NCI-H2227 treated with DMSO at 0.1 percent for 48 hours (cell line): Measurements from ENCODE around the gene MGAT5B.
"Not testable (repeated sequence)": the region's sequence is repeated elsewhere in the genome, so short reads cannot be mapped to it uniquely, and the experiment has no call there.

Source experiments
- DNase-seq: peaks from one replicate; lab custom pipeline; 2025; lab: John Stamatoyannopoulos, UW

MGAT5B gene

DNA sequence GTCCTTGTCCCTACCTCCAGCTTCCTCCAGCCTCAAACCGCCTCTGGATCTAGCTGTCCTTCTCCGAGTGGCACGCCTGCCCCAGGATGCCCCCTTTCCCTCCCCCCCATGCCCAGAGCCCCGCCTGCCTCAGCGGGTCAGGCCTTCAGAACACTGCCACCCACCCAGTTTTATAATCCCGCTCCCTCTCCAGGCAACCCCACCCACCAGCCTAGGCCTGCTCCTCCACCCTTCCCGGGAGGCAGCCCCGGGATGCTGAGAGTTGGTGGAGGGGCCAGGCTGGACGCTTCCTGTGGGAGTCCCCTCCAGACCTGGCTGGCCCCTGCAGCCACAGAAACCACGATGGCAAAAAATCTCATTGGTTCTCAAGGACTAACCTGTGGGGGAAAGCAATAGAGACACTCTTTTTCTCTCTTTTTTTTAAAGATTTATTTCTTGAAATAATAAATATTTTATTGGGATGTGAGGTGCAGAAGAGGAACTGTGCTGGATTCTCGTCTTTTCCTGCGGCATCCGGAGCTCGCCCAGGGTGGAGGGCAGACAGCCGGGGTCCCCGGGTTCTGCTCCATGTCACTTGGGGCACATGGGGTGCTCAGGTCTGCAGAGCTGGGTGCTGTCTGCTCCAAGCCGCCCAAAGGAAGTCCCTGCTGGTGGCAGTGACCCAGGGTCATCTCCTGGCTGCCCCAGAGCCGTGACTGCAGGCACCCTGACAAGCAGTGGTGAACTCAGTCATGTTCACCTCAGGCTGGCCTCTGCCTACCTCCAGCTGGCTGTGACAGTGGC, 81.9 kb downstream of the MGAT5B start:
- no peak for DNase-seq

DNA sequence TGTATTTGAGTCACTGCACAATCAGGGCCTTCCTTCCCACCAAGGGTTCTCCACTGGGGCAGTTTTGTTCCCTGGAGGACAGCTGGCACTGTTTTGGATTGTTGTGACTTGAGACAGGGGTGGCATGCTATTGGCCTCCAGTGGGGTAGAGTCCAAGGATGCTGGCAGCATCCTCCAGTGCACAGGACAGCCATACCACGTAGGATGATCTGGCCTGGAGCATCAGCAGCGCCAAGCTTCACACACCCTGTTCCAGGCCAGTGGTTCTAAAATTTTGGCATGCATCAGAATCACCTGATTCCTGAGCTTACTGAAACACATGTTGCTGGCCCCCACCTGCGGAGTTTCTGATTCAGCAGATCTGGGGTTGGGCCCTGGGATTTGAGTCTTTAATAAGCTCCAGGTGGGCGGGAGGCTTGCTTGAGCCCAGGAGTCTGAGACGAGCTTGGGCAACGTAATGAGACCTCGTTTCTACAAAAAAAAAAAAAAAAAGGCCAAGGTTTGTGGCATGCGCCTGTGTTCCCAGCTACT, 83.2 kb downstream of the MGAT5B start:
- DNase-seq = no peak

DNA sequence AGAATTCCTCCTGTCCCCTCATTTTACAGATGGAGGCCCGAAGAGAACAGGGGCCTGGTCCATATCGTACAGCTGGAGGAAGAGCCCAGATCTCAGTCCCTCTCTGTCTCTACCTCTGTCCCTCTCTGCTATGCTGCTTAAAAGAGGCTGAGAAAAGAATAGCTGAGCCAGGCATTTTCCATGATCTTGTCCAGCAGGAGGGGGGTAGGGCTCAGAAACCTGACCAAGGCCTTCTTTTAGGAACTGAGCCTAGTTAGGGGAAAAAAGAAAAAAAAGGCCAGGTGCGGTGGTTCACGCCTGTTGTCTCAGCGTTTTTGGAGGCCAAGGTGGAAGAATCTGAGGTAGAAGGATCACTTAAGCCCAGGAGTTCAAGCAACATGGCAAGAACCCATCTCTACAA, 84.2 kb downstream of the MGAT5B start:
- DNase-seq = no peak

DNA sequence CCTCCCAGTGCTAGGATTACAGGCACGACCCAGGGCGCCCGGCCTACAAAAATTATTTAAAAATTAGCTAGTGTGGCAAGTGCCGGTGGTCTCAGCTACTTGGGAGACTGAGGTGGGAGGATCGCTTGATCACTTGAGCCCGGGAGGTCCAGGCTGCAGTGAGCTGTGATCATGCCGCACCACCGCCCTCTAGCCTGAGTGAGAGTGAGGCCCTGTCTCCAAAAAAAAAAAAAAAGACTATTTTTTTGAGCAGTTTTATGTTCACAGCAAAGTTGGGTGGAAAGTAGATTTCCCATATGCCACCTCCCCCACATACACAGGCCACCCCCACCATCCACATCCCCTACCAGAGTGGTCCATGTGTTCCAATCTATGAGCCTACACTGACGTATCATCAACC, 84.9 kb downstream of the MGAT5B start:
- DNase-seq = no peak

DNA sequence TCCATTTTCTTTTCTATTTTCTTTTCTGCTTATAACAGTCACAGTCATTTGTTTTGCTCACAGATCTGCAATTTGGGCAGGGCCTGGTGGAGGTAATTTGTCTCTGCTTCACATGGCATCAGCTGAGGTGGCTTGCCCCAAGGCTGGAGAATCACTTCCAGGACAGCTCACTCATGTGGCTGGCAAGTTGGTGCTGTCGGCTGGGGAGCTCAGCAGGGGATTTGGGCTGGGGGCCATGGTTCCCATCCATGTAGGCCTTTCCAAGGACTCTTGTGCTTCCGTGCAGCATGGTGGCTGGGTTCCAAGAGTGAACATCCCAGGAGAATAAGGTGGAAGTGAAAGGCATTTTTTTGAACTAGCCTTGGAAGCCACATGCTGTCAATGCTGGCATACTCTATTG, 85.7 kb downstream of the MGAT5B start:
- no peak for DNase-seq

DNA sequence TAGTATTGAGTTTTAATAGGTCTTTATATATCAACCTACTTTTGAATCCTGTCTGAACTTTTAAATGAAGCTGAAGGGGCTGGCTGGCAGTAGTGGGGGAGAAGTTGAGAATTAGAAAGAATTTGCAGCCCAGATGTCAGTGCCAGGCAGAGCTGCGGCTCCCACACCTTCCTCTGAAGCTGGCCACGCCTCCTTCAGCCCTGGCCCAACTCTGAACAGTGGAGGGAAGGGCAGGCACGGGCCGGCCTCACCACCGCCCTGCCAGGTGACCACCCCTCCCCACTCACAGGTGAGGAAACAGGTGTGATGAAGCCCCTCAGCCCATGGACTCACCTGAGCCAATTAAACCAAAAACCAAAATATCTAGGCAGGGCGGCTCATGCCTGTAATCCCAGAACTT, 87.0 kb downstream of the MGAT5B start:
- no peak for DNase-seq

DNA sequence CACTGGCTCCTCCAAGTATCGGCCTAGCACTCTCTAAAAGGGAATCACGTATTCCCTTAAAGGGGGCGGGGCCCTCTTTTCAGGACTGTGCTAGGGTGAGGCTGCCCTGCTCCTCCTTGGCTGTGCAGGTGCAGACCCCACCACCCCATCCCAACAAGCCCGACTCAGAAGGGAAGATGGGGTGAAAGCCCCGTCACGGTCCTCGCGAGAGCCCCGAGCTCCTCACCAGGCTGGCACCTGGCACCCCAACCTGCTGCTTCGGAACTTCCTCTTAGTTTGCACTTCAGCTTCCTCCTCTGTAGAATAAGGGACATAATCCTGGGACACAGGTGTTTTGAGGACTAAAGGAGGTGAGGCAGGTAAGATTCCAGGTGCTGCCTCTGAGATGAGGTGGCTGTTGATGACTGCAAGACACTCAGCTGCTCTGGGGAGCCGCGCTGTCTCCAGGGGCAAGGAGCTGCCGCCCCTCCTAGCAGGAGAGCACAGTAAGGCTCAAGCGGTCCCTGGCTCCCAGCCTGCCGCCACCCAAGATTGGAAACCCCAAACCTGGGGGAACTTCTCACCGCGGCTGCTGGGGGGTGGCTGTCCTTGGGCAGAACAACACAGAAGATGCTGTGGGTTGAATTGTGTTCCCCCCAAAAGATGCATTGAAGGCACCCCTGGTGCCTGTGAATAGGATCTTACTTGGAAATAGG, 88.8 kb downstream of the MGAT5B start:
- no peak for DNase-seq

DNA sequence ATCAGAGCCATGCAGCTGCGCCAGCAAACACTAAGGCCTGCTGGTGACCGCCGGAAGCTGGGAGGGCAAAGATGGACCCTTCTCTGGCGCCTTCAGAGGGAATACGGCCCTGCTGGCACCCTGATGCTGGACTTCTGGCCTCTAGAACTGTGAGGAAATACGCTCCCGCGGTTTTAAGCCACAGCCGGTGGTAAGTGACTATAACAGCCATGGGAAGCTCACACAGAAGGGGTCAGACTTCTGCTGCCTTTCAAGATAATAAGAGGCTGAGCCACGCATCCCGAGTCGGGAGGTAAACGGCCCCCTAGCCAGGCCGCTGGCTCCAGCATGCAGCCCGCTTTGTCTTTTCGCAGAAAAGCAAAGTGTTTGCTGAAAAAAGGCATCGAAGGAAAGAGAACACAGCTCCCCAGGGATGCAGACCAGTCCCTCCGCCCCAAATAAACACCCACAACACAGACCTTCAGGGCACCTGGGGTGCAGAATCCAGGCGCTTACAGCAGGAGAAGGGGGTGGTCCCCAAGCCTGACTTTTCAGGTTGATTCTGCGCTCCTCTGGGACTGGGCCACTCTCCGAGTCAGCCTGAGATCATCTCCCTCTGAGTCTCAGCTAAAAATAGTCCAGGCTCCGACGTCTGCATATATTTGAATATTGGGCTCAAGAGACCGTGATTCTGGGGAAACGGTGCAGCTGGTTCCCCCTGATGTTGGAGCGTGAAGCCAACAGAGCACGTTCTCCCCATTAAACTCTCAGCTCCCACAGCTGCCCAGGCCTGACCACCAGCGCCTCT, 89.7 kb downstream of the MGAT5B start:
- DNase-seq = peak; percentile 49

DNA sequence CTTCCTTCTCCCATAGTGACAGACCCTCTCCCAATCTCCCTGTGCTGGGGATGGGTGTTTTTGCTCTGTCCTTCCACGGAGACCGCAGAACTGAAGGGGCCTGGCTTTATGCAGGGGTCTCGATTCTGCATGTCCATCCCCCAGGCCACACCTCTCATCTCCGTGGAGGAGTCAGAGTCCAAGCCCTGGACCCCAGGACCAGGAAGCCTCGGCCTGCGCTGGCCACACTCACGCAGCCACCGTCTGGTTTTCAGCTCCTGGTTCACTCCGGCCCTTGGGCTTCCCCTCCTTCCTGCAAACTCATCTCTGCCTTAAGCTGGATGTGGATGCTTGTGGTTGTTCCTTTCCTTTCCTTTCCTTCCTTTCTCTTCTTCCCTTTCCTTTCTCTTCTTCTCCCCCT, 90.8 kb downstream of the MGAT5B start:
- no peak for DNase-seq

DNA sequence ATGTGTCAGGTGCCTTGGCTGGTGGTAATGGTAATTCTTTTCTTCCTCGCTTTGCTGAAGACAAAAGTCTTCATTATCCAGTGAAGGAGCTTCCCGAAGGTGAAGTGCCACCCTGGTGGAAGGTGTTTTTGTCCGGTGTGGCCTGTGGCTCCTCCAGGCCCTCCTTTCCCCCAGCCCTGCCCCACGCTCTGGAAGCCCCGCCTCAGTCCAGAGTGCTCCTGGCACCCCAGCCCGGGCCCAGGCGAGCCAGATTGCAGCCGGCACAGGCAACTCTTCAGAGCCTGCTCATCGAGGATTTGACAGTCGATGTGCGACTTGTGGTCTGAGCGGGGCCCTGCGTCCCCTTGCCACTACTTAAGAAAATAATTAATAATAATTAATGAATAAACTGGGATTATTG, 93.7 kb downstream of the MGAT5B start:
- no peak for DNase-seq

DNA sequence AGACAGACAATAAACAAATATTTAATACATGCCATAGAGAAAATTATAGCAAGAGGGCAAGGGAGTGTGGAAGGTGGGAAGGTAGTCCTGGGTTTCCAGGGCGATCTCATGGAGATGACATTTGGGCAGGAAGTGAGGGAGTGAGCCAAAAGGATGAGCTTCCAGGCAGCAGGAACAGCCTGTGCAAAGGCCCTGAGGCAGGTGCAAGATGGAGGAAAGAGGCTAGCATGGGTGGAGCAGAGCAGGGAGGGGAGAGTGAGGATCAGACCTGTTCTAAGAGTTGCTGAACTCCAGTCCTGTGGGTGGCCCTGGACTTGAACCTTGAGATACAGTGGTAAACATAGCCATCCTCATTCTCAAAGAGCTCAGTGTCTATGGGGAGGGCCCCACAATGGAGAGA, 94.7 kb downstream of the MGAT5B start:
- DNase-seq = no peak

DNA sequence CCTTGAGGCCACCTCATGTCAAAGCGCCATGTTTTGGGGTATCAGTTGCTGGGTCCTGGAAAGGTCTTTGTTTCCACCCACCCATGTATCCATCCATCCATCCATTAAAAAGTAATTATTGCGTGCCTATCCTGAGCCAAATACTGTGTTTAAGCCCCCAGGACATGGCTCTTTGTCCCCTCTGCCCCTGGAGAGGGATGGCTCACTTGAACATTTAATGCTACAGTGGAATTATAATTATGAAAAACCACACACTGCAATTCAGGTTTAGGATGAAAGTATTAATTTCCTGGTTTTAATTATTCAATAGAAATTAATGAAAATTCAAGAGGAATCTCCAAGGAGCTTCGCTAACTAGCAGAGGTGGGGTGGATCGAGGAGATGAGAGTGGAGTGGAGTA, 97.8 kb downstream of the MGAT5B start:
- DNase-seq = no peak

DNA sequence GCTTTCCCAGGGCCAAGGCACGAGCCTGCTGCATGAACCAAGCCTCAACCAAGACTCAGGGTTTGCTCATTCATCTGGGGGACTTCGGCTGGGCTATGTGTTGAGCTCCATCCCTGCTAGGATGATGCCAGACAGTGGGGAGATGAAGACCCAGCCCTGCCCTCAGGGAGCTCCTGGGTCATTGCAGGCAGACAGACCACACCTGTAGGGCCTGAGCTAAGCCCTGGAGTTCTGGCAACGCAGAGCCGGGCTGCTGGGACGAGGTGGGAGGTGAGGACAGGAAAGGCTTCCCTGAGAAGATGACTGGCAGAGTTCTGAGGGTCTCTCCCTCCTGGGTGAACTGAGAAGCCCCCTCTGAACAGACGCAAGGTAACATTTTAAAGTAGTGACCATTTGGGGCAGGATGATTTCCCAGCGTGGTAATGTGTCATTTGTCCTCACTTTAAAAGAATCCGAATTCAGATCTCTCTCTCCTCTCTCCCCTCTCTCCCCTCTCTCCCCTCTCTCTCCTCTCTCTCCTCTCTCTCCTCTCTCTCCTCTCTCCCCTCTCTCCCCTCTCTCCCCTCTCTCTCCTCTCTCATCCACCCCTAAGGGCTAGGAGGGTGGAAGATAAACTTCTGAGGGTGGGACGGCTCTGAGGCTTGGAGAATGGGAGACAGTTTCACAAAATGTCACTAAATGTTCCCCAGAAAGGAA, 98.4 kb downstream of the MGAT5B start:
- DNase-seq = no peak

DNA sequence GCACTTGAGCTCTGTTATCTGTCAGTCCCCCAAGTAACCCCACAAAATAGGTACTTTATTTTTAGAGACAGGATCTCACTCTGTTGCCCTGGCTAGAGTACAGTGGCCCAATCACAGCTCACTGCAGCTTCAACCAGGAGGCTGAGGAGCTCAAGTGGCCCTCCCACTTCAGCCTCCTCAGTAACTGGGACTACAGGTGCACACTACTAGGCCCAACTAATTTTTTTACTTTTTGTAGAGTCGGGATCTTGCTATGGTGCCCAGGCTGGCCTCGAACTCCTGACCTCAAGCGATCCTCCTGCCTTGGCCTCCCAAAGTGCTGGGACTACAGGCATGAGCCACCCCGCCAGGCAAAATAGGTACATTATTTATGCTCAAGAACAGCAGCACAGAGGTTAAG, 99.6 kb downstream of the MGAT5B start:
- DNase-seq = no peak

DNA sequence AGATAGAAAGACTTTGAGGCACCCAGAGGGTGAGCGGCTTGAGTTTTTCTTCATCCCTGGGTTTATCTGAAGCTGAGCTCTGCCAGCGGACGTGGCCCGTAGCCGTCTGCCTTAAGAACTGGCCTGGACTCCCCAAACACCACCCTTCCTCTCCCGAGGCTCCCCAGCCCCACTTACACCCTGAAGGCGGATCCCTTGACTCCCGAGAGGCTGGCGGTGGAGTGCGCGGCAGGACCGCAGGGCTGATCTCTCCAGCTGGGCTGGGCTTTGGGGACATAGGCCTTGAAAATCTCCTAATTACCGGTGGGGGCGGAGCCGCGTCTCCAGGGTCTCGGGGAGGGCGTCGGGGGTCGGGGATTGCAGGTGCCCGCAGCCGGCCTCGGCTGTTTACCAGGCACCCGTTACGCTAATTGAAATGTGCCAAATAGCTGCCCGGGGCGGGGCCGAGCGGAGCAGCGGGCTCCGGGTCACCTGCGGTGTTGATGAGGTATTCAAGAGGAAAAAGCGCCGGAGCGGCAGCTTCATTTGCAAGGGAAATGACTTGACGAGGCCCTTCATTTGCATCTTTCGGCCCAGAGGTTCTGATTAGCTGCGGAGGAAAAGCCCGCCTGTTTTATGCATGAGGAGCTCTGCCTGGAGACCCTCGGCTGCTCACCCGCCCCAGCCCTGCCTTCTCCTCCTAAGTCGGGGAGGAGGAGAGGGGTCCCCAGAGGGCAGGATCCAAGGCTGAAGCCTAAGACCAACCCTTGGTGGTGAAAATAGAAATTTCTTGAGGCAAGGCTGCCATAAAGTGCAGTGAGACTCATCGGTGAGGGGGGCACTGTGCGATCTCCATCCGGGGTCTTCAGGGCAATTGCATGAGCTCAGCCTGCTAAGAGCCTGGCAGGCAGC, 100.7 kb downstream of the MGAT5B start:
- DNase-seq = peak; percentile 86

DNA sequence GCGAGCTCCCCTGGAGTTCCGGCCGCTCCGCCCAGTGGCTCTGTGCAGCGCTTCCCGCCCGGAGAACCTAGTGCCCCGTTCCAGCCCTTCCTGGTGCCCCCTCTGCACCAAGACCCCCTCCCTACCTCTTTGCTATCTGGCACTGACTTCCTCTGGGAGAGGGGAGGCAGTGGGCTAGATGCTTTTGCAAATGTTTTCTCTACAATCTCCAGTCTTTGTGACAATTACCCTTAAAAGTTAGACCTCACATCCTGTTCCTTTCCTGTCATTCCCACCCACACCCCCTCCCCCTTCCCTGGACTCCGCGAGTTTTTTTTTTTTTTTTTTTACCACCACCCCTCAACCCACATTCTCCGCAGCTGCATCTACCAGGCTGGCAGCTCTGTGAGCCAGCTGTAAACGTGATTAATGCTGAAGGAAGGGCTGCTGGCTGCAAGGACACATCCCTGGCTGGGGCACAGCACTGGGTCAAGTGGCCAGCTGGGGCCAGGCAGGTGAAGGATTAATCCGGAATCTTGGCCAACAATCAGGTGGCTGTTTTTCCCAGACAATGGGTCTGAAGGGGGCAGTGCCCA, 101.5 kb downstream of the MGAT5B start:
- peak; percentile 87 for DNase-seq

DNA sequence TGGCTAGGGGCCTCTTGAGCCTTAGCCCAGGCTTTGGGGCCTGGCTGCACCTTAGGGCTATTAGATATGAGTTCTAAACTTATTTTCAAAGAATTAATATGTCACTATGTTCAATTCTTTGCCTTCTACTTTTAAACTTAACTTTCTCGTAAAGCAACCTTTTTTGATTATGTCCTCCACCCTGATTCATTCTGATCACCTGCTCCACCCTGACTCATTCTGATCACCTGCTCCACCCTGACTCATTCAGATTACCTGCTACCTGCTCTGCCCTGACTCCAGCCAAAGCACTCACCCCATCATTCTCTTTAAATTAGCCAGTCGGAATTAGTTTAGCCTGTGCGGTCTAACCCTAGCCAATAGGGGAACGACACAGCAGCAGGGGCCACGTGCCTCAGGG, 102.0 kb downstream of the MGAT5B start:
- not testable (repeated sequence) for DNase-seq

DNA sequence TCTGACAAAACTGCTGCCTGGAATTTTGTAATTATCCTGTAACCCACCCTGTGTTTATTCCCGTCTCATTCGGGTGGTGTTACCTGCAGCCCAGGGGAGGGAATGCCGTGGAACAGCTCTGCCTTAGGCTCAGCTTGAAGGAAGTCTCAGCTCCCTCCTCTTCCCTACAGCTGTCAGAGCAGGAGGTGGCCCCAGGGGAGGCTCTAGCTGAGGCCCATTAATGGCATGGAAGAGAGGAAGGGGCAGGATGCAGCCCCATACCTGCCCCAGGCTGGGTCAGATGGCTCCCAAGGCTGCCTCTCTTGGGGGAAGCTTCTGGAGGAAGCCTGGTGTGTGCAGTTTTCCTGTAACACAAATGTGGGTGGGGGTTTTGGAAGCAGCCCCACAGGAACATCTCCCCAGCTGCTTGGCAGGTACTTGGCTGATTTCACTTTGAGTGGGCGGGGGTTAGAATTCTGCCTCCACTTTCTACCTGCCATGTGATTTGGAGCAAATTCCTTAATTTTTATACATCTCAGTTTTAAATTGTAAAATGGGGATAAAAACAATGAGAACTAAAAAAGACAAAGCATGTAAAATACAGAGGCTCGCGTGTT, 103.9 kb downstream of the MGAT5B start:
- no peak for DNase-seq

DNA sequence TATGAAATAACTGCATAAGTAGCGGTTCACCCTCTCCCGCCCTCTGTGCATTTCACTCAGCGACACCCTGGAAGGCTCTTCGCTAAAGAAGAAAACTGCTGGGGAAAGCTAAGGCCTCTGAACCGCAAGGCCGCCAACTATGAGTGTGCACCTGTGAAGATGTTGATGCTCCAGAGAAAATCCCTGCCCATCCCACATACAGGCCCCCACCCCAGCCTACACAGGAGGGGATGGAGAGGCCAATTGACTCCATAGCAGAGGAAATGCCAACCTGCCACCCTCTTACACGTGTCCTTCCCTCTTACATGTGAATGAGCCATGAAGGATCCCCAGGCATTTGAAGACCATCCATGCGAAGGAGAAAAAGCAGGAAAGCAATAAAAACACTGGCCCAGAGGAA, 104.8 kb downstream of the MGAT5B start:
- no peak for DNase-seq

DNA sequence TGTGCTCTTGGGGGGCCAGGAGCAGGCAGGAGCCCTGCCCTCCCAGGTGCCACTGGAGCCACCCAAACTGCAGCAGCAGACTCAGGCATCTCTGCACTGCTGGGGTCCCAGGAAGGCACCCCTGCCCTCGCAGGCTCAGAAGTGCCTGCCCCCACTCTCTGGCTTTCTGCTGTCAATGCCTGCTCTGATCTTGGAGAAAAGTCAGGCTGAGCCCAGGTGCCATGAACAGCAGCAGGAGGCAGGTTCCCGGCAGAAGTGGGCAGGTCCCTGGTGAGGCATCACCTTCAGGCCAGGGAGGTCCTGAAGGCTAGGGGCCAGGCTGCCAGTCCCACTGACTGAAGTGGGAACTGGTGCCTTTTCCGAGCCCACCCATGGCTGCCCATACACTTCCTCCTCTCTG, 106.5 kb downstream of the MGAT5B start:
- no peak for DNase-seq
